HS-27A (cell line): ENCODE data around the gene ZNF684.
A peak's percentile ranks its signal among the peaks of the same experiment; 100 is the strongest.
"Not testable (repeated sequence)": the region's sequence is repeated elsewhere in the genome, so short reads cannot be mapped to it uniquely, and the experiment has no call there.

Experiments
- DNase-seq: peaks from one replicate; pipeline ENCODE4 v3.0.0-alpha.2; 2012; ENCODE audit warnings: low read depth, missing footprints

The ZNF684 gene

GRCh38 chr1:40531381-40532061, at the start of gene ZNF684:
Gene ZNF684, plus strand, starts transcription at chr1:40531637. Its CDS starts 1,530 bp downstream, at chr1:40533167.
- peak; percentile 82 for DNase-seq

GRCh38 chr1:40495315-40495903, 36.0 kb upstream of the ZNF684 start:
- no peak for DNase-seq

GRCh38 chr1:40502651-40503050, 28.8 kb upstream of the ZNF684 start:
- not testable (repeated sequence) for DNase-seq

GRCh38 chr1:40507973-40508372, 23.5 kb upstream of the ZNF684 start:
- DNase-seq: no peak

GRCh38 chr1:40508375-40509341, 22.8 kb upstream of the ZNF684 start, which contains the start of gene EXO5:
Gene EXO5, plus strand, starts transcription at chr1:40508767. Its CDS starts 5,778 bp downstream, at chr1:40514545.
- DNase-seq: no peak

DNA sequence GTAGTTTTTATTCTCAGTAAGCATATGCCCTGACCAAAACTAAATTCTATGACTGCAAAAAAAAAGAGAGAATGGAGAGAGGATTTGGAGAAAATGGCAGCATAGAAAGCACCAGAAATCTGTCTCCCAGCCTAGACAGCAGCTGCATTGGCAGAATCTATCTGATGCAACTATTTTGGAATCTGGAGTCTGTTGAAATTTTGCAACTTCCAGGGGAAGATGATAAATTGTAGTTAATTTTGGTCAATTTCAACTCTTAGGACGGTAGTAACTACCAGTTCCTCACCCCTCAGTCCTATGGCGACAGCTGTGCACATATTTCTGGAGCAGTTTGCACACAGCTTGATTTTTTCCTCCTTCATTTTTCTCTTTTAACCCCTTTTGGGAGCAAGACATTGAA, 11.9 kb upstream of the ZNF684 start:
- no peak for DNase-seq

GRCh38 chr1:40530735-40531380, 579 bp upstream of the ZNF684 start:
- no peak for DNase-seq

- DNase-seq: no peak
Measured at GRCh38 chr1:40532062-40532389, 589 bp downstream of the ZNF684 start.

- DNase-seq: peak; percentile 45
Measured at GRCh38 chr1:40532844-40533424, 1.5 kb downstream of the ZNF684 start.

DNA sequence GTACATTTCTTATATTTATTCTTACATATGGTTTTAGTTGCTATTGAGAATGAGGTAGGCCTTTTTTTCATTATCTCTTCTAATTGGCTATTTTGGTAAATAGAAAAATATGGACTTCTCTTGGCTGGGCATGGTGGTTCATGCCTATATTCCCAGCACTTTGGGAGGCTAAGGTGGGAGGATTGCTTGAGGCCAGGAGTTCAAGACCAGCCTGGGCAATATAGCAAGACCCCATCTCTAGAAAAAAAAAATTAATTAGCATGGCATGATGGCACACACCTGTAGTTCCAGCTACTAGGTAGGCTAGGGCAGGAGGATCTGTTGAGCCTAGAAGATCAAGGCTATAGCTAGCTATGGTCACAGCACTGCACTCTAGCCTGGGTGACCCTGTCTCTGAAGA, 3.2 kb downstream of the ZNF684 start:
- DNase-seq: no peak

- DNase-seq: no peak
Measured at GRCh38 chr1:40535732-40536131, 4.3 kb downstream of the ZNF684 start.

DNA sequence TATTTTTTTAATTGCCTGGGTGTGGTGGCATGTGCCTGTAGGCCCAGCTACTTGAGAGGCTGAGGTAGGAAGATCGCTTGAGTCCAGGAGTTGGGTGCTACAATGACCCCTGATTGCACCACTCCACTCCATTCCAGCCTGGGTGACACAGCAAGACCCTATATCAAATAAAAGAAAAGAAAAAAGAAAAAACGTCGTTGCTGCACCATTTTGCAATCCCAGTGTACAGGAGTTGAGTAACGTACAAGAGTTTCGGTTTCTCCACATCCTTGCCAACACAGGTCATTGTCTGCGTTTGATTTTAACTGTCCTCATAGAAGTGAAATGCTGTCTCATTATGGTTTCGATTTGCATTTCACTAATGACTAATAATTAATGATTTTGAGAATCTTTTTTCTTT, 7.9 kb downstream of the ZNF684 start:
- no peak for DNase-seq

- DNase-seq: no peak
Measured at GRCh38 chr1:40546957-40547356, 15.5 kb downstream of the ZNF684 start.

DNA sequence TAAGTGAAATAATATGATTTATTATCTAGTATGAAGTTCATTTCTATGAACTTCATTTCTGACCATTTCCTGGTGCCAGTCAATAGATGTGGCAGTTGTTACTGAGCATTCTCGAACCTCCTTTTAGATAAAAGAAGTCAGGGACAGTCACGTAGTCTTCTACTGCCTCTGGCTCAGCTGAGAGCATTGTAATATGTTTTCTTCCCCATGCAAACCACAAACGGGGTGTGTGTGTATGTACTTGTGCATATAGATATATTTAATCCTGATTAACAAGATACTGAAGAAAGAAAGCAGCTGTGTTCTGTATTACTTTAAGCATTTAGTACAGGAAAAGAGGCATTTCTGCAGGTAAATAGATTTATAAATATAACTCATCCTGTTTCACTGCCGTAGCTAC, 21.6 kb downstream of the ZNF684 start:
- no peak for DNase-seq

GRCh38 chr1:40554807-40555206, 23.4 kb downstream of the ZNF684 start:
- not testable (repeated sequence) for DNase-seq

- no peak for DNase-seq
Measured at GRCh38 chr1:40556121-40556520, 24.7 kb downstream of the ZNF684 start.

- not testable (repeated sequence) for DNase-seq
Measured at GRCh38 chr1:40558241-40558640, 26.8 kb downstream of the ZNF684 start.

DNA sequence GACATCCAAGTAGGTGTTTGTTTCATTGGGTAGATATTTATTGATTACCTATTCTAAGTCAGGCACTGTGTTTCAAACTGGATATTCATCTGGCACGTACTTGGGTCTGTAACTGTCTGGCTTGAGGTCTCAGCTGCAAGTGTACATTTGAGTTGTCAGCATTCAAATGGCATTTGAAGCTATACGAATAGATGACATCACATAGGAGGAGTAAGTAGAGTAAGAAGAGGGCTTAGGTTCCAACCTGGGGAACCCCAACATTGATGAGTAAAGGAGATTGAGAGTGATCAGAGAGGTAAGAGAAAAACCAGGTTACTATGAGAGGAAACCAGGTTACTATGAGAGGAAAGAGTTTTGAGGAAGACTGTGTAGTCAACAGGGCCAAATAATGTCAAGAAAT, 30.7 kb downstream of the ZNF684 start:
- no peak for DNase-seq

DNA sequence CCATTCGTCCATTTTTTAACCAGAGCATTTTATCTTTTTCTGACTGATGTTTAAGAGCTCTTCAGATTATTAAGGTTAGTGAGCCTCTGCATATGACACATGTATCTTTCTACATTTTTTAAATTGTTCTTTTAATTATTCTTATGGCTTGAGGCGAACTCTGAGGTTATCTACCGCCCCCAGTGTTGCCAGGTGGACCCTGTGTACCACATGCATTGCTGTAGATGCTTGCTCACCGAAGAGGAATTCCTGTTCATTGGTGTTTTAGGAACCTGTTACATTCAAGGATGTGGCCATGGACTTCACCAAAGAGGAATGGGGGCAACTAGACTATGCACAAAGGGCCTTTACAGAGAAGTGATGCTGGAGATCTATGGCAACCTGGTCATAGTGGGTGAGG, 31.8 kb downstream of the ZNF684 start:
- DNase-seq: no peak

GRCh38 chr1:40564506-40564905, 33.1 kb downstream of the ZNF684 start:
- DNase-seq: no peak

GRCh38 chr1:40564913-40565312, 33.5 kb downstream of the ZNF684 start:
- no peak for DNase-seq

DNA sequence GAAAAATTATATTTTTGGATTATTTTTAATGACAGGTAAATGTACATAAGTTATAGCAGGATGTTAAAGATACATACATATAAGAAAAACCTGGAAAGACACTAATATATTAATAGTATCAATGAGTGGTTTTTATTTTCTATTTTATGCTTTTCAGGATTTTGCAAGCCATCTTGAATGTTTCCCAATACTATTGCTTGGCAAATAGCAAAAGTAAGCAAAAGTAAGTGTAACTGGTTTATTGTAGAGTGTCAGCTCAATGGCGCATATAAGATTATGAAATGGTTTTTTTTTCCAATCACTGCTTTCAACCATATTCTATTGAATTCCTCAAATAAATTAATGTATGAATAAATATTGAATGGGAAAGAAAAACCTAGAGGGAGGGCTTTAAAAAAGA, 36.4 kb downstream of the ZNF684 start:
- no peak for DNase-seq
